B cell (primary cell): Measurements from ENCODE around the gene TNNT1.

ENCODE experiments used
- EZH2 ChIP-seq: IDR thresholded peaks from 2 replicates; pipeline ENCODE4 v1.6.1; 2012; ENCODE audit warnings: borderline replicate concordance, low read depth, mild to moderate bottlenecking, moderate library complexity, low read length; ENCODE audit not compliant: insufficient read depth, poor library complexity, severe bottlenecking
- TF ChIP-seq, protein P1 (sequence below): fragments of 200-600 bp; IDR thresholded peaks from one replicate; pipeline ENCODE4 v1.8.0; 2022; ENCODE audit warnings: antibody characterized with exemption, mild to moderate bottlenecking

DNA sequence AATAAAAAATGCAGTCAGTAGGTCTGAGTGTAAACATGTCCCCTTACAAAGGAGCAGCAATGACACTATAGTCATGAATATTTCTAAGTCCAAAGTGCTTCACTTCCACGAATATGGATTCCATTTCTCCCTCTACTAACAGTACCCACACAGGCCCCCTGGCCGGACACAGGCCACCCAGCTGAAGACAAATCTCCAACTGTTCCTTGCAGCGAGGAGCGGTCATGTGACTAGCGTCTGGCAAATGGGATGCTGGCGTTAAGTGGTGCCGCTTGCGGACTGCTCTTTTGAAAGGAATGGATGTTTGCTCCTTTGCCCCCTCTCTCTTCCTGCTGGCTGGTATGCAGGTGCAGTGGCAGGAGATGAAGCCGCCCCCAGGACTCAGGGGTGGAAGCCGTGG, 47.7 kb downstream of the TNNT1 start:
- TF ChIP-seq, protein P1, sequence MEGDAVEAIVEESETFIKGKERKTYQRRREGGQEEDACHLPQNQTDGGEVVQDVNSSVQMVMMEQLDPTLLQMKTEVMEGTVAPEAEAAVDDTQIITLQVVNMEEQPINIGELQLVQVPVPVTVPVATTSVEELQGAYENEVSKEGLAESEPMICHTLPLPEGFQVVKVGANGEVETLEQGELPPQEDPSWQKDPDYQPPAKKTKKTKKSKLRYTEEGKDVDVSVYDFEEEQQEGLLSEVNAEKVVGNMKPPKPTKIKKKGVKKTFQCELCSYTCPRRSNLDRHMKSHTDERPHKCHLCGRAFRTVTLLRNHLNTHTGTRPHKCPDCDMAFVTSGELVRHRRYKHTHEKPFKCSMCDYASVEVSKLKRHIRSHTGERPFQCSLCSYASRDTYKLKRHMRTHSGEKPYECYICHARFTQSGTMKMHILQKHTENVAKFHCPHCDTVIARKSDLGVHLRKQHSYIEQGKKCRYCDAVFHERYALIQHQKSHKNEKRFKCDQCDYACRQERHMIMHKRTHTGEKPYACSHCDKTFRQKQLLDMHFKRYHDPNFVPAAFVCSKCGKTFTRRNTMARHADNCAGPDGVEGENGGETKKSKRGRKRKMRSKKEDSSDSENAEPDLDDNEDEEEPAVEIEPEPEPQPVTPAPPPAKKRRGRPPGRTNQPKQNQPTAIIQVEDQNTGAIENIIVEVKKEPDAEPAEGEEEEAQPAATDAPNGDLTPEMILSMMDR = no peak
- TF ChIP-seq EZH2 = no peak
